CD4-positive, alpha-beta T cell (primary cell): ENCODE data around the gene B4GALT2. TPM values are rescaled to one million over a fixed set of nuclear protein-coding genes. Genes with fewer than 3 reads are reported as not detected.

Experiments
- ATAC-seq: fragments of 200-7000 bp; cut with Tn5 transposase; one replicate; pipeline ENCODE4 v1.10.0; 2022; ENCODE audit warnings: mild to moderate bottlenecking; ENCODE audit not compliant: poor library complexity
- CTCF ChIA-PET: fragments of 350-600 bp; sonication (Branson Sonifier 250); formaldehyde crosslinking; loops from one replicate; lab custom pipeline; 2021; ENCODE audit warnings: antibody characterized with exemption, inconsistent platforms; lab: Charles Lee
- POLR2A ChIA-PET: fragments of 350-600 bp; sonication (Branson Sonifier 250); formaldehyde crosslinking; loops from one replicate; lab custom pipeline; 2021; ENCODE audit warnings: antibody characterized with exemption, inconsistent platforms; lab: Charles Lee
- DNase-seq, 14 experiments: peaks; one replicate each; pipeline ENCODE4 v3.0.0-alpha.2; 2013 to 2020; ENCODE audit warnings: mixed read lengths in 2 of 14
- H3K27ac ChIP-seq, 2 donors: one replicate each; pipeline versions ENCODE4 v1.5.1 to v1.7.0; 2013; ENCODE audit warnings: low read length in 2 of 2, low read depth in 1 of 2, mild to moderate bottlenecking in 1 of 2
- H3K27me3 ChIP-seq, 2 experiments: 1 replicate in 1 of 2; 2 replicates in 1 of 2; pipeline versions ENCODE4 v1.6.1 to v1.7.0; 2013; ENCODE audit warnings: low read length in 2 of 2, control low read depth in 1 of 2, mild to moderate bottlenecking in 1 of 2, moderate library complexity in 1 of 2; ENCODE audit not compliant: insufficient read depth in 2 of 2, control insufficient read depth in 1 of 2
- H3K36me3 ChIP-seq: one replicate; pipeline ENCODE4 v1.6.1; 2013; ENCODE audit warnings: low read length, control low read depth; ENCODE audit not compliant: insufficient read depth
- H3K4me1 ChIP-seq: one replicate; pipeline ENCODE4 v1.6.1; 2013; ENCODE audit warnings: low read length, control low read depth; ENCODE audit not compliant: insufficient read depth
- H3K4me3 ChIP-seq: one replicate; pipeline ENCODE4 v1.5.1; 2013; ENCODE audit warnings: mild to moderate bottlenecking, low read length, moderate library complexity
- H3K9me3 ChIP-seq, 2 experiments: 1 replicate in 1 of 2; 2 replicates in 1 of 2; pipeline versions ENCODE4 v1.6.1 to v1.7.0; 2013; ENCODE audit warnings: low read length in 2 of 2, mild to moderate bottlenecking in 2 of 2, control low read depth in 1 of 2, moderate library complexity in 1 of 2; ENCODE audit not compliant: control insufficient read depth in 1 of 2, insufficient read depth in 1 of 2
- H3K27ac Mint-ChIP-seq: one replicate; pipeline ENCODE4 v1.8.0; 2020; ENCODE audit warnings: mixed read lengths
- H3K27me3 Mint-ChIP-seq: one replicate; pipeline ENCODE4 v1.8.0; 2021; ENCODE audit warnings: mixed read lengths
- H3K36me3 Mint-ChIP-seq: one replicate; pipeline ENCODE4 v1.8.0; 2021; ENCODE audit warnings: low read depth, mixed read lengths
- H3K4me1 Mint-ChIP-seq: one replicate; pipeline ENCODE4 v1.8.0; 2021; ENCODE audit warnings: low read depth, mixed read lengths
- H3K4me3 Mint-ChIP-seq: one replicate; pipeline ENCODE4 v1.8.0; 2020; ENCODE audit warnings: mild to moderate bottlenecking, mixed read lengths
- H3K9me3 Mint-ChIP-seq: one replicate; pipeline ENCODE4 v1.8.0; 2020; ENCODE audit warnings: mixed read lengths
- intact Hi-C, 2 experiments: fragments of 100-400 bp; cut with DNase I in 1 of 2; cut with micrococcal nuclease in 1 of 2; formaldehyde crosslinking; loops; one replicate each; pipeline versions ENCODE4 v1.15.1 to v1.9.0; 2023 to 2025; cut with DNase I, micrococcal nuclease
- polyA plus RNA-seq, 2 donors: library from polyadenylated mRNA; unstranded; fragments of 120-200 nt; gene quantifications; one replicate each; pipeline ENCODE4 v1.2.1, GENCODE V29; 2013
- total RNA-seq, 174 experiments: library from RNA in 2 of 174; stranded (reverse) in 2 of 174; gene quantifications; one replicate each; pipeline ENCODE4 v1.2.3 and lab custom pipeline; 2021 to 2026
- TF ChIP-seq, protein P1 (sequence below): fragments of 200-600 bp; IDR thresholded peaks from one replicate; pipeline ENCODE4 v1.8.0; 2022; ENCODE audit warnings: antibody characterized with exemption, mild to moderate bottlenecking

The B4GALT2 gene, protein sequence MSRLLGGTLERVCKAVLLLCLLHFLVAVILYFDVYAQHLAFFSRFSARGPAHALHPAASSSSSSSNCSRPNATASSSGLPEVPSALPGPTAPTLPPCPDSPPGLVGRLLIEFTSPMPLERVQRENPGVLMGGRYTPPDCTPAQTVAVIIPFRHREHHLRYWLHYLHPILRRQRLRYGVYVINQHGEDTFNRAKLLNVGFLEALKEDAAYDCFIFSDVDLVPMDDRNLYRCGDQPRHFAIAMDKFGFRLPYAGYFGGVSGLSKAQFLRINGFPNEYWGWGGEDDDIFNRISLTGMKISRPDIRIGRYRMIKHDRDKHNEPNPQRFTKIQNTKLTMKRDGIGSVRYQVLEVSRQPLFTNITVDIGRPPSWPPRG
- total RNA-seq (under 1 TPM; 0.22 to 0.34 TPM), total RNA-seq (lab: John Stamatoyannopoulos, UW) (0.23 to 59.0 (median 2.6) reads per million in 172 experiments)
- polyA plus RNA-seq (2013, experiment 1 of 2) = 1.8 TPM
- 2.6 TPM for polyA plus RNA-seq (2013, experiment 2 of 2)

GRCh38 chr1:43978551-43979260, at the start of gene B4GALT2:
B4GALT2 (plus strand) TSS chr1:43979210; CDS start chr1:43981161, 1,951 bp downstream.
- Histone ChIP-seq H3K4me3 (peak within 1 kb of the TSS; percentile 43), H3K27me3 (peaks cover 5 to 7% of the 10 kb centered on the region in 2 experiments), H3K36me3 (peaks cover 25% of the 10 kb centered on the region), H3K9me3 (no peaks in the 10 kb centered on the region), H3K4me1 (peaks cover 51% of the 10 kb centered on the region), H3K27ac (no peak within 1 kb of the TSS)
- ChIA-PET POLR2A (interaction anchor here (0.9 kb wide), 1 partner anchor 31 kb away, joined by 3 read pairs; no protein-coding TSS in a partner anchor), CTCF (no interaction called here)
- H3K27me3 Mint-ChIP-seq = peaks cover 13% of the 10 kb centered on the region
- H3K9me3 Mint-ChIP-seq = no peaks in the 10 kb centered on the region
- ATAC-seq (no peak), DNase-seq (peak in 7 of 14 experiments; percentile 15 to 61 (median 38))
- peaks cover 50% of the 10 kb centered on the region for H3K36me3 Mint-ChIP-seq
- TF ChIP-seq, protein P1, sequence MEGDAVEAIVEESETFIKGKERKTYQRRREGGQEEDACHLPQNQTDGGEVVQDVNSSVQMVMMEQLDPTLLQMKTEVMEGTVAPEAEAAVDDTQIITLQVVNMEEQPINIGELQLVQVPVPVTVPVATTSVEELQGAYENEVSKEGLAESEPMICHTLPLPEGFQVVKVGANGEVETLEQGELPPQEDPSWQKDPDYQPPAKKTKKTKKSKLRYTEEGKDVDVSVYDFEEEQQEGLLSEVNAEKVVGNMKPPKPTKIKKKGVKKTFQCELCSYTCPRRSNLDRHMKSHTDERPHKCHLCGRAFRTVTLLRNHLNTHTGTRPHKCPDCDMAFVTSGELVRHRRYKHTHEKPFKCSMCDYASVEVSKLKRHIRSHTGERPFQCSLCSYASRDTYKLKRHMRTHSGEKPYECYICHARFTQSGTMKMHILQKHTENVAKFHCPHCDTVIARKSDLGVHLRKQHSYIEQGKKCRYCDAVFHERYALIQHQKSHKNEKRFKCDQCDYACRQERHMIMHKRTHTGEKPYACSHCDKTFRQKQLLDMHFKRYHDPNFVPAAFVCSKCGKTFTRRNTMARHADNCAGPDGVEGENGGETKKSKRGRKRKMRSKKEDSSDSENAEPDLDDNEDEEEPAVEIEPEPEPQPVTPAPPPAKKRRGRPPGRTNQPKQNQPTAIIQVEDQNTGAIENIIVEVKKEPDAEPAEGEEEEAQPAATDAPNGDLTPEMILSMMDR = no peak
- H3K4me1 Mint-ChIP-seq = peaks cover 48% of the 10 kb centered on the region
- no peak within 1 kb of the TSS for H3K27ac Mint-ChIP-seq
- peak within 1 kb of the TSS; percentile 96 for H3K4me3 Mint-ChIP-seq
- intact Hi-C loops = loop anchor here in 1 of 2 experiments (5.0 to 10.0 kb wide), 5 partner anchors 376 to 1211 kb away; partner anchors contain the start of genes C1orf50, CDC20, CFAP57 and EBNA1BP2

DNA sequence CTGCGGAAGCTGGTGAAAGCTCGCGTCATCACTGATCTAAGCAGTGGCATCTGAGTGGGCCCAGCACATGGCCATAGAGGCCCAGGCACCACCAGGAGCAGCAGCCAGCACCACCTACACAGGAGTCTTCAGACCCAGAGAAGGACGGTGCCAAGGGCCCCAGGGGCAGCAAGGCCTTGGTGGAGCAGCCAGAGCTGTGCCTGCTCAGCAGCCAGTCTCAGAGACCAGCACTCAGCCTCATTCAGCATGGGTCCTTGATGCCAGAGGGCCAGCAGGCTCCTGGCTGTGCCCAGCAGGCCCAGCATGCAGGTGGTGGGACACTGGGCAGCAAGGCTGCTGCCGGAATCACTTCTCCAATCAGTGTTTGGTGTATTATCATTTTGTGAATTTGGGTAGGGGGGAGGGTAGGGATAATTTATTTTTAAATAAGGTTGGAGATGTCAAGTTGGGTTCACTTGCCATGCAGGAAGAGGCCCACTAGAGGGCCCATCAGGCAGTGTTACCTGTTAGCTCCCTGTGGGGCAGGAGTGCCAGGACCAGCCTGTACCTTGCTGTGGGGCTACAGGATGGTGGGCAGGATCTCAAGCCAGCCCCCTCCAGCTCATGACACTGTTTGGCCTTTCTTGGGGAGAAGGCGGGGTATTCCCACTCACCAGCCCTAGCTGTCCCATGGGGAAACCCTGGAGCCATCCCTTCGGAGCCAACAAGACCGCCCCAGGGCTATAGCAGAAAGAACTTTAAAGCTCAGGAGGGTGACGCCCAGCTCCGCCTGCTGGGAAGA, 48.7 kb upstream of the B4GALT2 start:
- Mint-ChIP-seq H3K27me3 (peaks cover 32% of the 10 kb centered on the region), H3K9me3 (no peaks in the 10 kb centered on the region), H3K27ac (no peak overlapping the region), H3K4me1 (peaks cover 15% of the 10 kb centered on the region), H3K36me3 (peaks cover 8% of the 10 kb centered on the region), H3K4me3 (no peak overlapping the region)
- no peak overlapping the region for H3K4me3 ChIP-seq
- TF ChIP-seq, protein P1 = peak; percentile 27
- ATAC-seq (no peak), DNase-seq (peak in 2 of 14 experiments; percentile 11 to 38)
- peaks cover 26 to 34% of the 10 kb centered on the region in 2 experiments for H3K27me3 ChIP-seq
- peaks cover 24% of the 10 kb centered on the region for H3K4me1 ChIP-seq
- peaks cover 0 to 9% of the 10 kb centered on the region in 2 experiments for H3K9me3 ChIP-seq
- ChIA-PET POLR2A (no interaction called here), CTCF (no interaction called here)
- intact Hi-C loops = loop anchor here in 1 of 2 experiments (5.0 to 10.0 kb wide), 2 partner anchors 117 to 706 kb away; no protein-coding TSS in a partner anchor
- no peak overlapping the region for H3K27ac ChIP-seq
- peaks cover 4% of the 10 kb centered on the region for H3K36me3 ChIP-seq

DNA sequence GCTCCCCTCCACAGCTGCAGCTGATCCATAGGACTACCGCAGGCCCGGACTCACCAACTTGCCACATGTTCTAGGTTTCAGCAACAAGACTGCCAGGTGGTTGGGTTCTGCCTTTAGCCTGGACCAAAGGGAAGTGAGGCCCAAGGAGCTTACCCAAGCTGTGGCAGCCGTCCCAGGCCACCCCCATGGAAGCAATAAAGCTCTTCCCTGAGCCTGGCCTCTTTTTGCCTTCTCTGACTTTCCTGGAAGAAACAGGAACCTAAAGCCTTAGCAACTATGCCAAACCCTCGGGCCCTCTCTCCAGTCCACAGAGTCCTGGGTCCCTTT, 48.1 kb upstream of the B4GALT2 start:
- ChIA-PET CTCF (no interaction called here), POLR2A (no interaction called here)
- peaks cover 0 to 9% of the 10 kb centered on the region in 2 experiments for H3K9me3 ChIP-seq
- no peak overlapping the region for H3K27ac ChIP-seq
- H3K27ac Mint-ChIP-seq = no peak overlapping the region
- no peaks in the 10 kb centered on the region for H3K36me3 ChIP-seq
- no peaks in the 10 kb centered on the region for H3K9me3 Mint-ChIP-seq
- H3K27me3 Mint-ChIP-seq = peaks cover 36% of the 10 kb centered on the region
- H3K27me3 ChIP-seq = peaks cover 31 to 39% of the 10 kb centered on the region in 2 experiments
- TF ChIP-seq, protein P1 = no peak
- no peak overlapping the region for H3K4me3 Mint-ChIP-seq
- ATAC-seq = no peak
- intact Hi-C loops = loop anchor here in 1 of 2 experiments (5.0 to 10.0 kb wide), 2 partner anchors 116 to 706 kb away; no protein-coding TSS in a partner anchor
- H3K36me3 Mint-ChIP-seq = peaks cover 2% of the 10 kb centered on the region
- no peak overlapping the region for H3K4me3 ChIP-seq
- H3K4me1 ChIP-seq = peaks cover 27% of the 10 kb centered on the region
- no peak for DNase-seq
- peaks cover 15% of the 10 kb centered on the region for H3K4me1 Mint-ChIP-seq
